Measurements from ENCODE around the gene MCC. TPM values are rescaled to one million over a fixed set of nuclear protein-coding genes. Genes with fewer than 3 reads are reported as not detected.

The MCC gene
- total RNA-seq, 1 experiment from 2014 or later = 23.5 TPM

DNA sequence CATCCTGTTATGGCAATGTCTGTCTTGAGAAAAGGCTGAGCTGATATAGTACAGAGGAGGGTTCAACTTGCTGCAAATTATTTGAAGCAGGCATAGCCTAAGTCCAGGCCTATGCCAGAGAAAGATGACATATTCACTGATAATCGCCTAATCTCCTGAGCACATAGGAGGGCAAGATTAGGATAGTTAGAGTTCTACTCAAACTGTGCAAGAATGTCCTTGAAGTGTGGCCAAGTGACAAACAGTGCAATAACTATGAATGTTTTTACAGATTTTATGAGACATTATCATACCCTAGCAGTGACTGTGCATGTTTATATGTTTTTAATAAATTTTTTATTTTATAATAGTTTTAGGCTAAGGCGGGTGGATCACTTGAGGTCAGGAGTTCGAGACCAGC, 149.6 kb downstream of the MCC start:
- no peaks in the 10 kb centered on the region for H3K36me3 Mint-ChIP-seq
- no peaks in the 10 kb centered on the region for H3K27me3 Mint-ChIP-seq (ENCODE audit: low read depth)
- H3K4me3 Mint-ChIP-seq = no peak overlapping the region
- no peak for ATAC-seq
- POLR2A ChIA-PET = no interaction called here
- TF ChIP-seq GTF2I (CRISPR knock-in tag; conservative IDR thresholded peaks at IDR 0.05) (no peak), ZNF232 (CRISPR knock-in tag; IDR thresholded peaks at IDR 0.05) (no peak), TP53 (CRISPR knock-in tag; IDR thresholded peaks at IDR 0.05) (no peak), ZNF416 (CRISPR knock-in tag; IDR thresholded peaks at IDR 0.05) (no peak), JAZF1 (CRISPR knock-in tag; IDR thresholded peaks at IDR 0.05) (no peak), NR2C2 (CRISPR knock-in tag; IDR thresholded peaks at IDR 0.05) (no peak), PRRX2 (CRISPR knock-in tag; IDR thresholded peaks at IDR 0.05) (no peak), ZNF671 (CRISPR knock-in tag; IDR thresholded peaks at IDR 0.05) (no peak)
- TF ChIP-seq, protein P1, sequence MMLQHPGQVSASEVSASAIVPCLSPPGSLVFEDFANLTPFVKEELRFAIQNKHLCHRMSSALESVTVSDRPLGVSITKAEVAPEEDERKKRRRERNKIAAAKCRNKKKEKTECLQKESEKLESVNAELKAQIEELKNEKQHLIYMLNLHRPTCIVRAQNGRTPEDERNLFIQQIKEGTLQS (CRISPR knock-in tag; conservative IDR thresholded peaks at IDR 0.05) = no peak
- TF ChIP-seq, protein P2, sequence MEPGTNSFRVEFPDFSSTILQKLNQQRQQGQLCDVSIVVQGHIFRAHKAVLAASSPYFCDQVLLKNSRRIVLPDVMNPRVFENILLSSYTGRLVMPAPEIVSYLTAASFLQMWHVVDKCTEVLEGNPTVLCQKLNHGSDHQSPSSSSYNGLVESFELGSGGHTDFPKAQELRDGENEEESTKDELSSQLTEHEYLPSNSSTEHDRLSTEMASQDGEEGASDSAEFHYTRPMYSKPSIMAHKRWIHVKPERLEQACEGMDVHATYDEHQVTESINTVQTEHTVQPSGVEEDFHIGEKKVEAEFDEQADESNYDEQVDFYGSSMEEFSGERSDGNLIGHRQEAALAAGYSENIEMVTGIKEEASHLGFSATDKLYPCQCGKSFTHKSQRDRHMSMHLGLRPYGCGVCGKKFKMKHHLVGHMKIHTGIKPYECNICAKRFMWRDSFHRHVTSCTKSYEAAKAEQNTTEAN (CRISPR knock-in tag; IDR thresholded peaks at IDR 0.05) = no peak
- TF ChIP-seq, protein P3, sequence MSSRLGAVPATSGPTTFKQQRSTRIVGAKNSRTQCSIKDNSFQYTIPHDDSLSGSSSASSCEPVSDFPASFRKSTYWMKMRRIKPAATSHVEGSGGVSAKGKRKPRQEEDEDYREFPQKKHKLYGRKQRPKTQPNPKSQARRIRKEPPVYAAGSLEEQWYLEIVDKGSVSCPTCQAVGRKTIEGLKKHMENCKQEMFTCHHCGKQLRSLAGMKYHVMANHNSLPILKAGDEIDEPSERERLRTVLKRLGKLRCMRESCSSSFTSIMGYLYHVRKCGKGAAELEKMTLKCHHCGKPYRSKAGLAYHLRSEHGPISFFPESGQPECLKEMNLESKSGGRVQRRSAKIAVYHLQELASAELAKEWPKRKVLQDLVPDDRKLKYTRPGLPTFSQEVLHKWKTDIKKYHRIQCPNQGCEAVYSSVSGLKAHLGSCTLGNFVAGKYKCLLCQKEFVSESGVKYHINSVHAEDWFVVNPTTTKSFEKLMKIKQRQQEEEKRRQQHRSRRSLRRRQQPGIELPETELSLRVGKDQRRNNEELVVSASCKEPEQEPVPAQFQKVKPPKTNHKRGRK (CRISPR knock-in tag; IDR thresholded peaks at IDR 0.05; ENCODE audit: borderline replicate concordance) = no peak
- TF ChIP-seq, protein P4, sequence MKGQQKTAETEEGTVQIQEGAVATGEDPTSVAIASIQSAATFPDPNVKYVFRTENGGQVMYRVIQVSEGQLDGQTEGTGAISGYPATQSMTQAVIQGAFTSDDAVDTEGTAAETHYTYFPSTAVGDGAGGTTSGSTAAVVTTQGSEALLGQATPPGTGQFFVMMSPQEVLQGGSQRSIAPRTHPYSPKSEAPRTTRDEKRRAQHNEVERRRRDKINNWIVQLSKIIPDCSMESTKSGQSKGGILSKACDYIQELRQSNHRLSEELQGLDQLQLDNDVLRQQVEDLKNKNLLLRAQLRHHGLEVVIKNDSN (CRISPR knock-in tag; IDR thresholded peaks at IDR 0.05) = no peak
- TF ChIP-seq, protein P5, sequence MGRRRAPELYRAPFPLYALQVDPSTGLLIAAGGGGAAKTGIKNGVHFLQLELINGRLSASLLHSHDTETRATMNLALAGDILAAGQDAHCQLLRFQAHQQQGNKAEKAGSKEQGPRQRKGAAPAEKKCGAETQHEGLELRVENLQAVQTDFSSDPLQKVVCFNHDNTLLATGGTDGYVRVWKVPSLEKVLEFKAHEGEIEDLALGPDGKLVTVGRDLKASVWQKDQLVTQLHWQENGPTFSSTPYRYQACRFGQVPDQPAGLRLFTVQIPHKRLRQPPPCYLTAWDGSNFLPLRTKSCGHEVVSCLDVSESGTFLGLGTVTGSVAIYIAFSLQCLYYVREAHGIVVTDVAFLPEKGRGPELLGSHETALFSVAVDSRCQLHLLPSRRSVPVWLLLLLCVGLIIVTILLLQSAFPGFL (CRISPR knock-in tag; IDR thresholded peaks at IDR 0.05; ENCODE audit: borderline replicate concordance) = no peak
- TF ChIP-seq, protein P6, sequence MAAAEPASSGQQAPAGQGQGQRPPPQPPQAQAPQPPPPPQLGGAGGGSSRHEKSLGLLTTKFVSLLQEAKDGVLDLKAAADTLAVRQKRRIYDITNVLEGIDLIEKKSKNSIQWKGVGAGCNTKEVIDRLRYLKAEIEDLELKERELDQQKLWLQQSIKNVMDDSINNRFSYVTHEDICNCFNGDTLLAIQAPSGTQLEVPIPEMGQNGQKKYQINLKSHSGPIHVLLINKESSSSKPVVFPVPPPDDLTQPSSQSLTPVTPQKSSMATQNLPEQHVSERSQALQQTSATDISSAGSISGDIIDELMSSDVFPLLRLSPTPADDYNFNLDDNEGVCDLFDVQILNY (CRISPR knock-in tag; IDR thresholded peaks at IDR 0.05) = no peak
- CTCF ChIA-PET = no interaction called here
- DNase-seq (ENCODE audit: low spot score) = no peak
- H3K4me1 Mint-ChIP-seq = no peaks in the 10 kb centered on the region
- no peak overlapping the region for H3K27ac Mint-ChIP-seq
- H3K9me3 Mint-ChIP-seq = no peaks in the 10 kb centered on the region

DNA sequence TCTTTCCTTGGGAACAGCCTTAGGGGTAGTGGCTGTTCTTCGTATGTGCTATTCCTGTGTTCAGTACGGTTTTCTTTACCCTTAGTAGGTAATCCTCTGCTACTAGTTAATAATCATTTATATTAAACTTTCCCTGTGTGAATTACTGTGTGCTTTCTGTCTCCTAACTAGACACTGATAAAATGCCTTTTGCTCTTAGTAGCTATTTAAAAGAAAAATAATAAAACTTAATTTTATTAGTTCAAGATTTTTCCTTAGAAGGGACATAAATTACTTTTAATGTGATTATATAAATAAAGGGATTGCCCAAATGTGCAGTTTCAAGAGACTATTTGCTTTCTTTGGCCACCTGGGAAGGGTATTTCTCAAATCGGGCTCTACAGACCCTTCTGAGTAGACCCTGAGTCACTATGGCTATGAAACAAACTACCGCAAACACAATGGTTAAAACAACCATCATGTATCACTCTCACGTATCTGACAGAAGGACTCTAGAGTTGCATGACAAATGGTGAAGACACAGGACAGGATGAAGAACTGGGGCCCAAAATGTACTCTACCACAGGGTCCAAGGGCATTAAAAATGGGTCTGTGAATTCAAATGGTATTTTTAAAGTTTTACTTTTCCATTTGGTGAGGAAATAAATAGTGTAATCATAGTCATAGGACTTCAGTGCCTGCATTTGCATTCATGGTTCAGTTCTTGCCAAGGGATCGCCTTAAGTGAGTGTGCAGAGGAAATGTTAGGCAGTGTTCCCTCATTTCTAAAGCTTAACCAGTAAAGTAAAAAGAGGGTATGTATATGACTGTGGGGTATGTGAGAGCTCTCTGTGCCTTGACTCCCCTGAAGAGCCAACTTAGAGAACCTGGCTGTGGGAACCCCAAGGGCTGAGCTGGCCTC, 150.5 kb downstream of the MCC start:
- Mint-ChIP-seq H3K4me1 (0 out of 2 replicates have a peak, but pooled peaks cover 2% of the 10 kb centered on the region), H3K36me3 (no peaks in the 10 kb centered on the region), H3K27me3 (ENCODE audit: low read depth) (no peaks in the 10 kb centered on the region), H3K9me3 (no peaks in the 10 kb centered on the region), H3K27ac (no peak overlapping the region), H3K4me3 (no peak overlapping the region)
- TF ChIP-seq, protein P7, sequence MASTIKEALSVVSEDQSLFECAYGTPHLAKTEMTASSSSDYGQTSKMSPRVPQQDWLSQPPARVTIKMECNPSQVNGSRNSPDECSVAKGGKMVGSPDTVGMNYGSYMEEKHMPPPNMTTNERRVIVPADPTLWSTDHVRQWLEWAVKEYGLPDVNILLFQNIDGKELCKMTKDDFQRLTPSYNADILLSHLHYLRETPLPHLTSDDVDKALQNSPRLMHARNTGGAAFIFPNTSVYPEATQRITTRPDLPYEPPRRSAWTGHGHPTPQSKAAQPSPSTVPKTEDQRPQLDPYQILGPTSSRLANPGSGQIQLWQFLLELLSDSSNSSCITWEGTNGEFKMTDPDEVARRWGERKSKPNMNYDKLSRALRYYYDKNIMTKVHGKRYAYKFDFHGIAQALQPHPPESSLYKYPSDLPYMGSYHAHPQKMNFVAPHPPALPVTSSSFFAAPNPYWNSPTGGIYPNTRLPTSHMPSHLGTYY (CRISPR knock-in tag; IDR thresholded peaks at IDR 0.05) = no peak
- no peak for TF ChIP-seq ATF1 (CRISPR knock-in tag; IDR thresholded peaks at IDR 0.05)
- TF ChIP-seq, protein P1 (CRISPR knock-in tag; conservative IDR thresholded peaks at IDR 0.05) = no peak
- TF ChIP-seq RORB (CRISPR knock-in tag; IDR thresholded peaks at IDR 0.05) = no peak
- no peak for DNase-seq (ENCODE audit: low spot score)
- POLR2A ChIA-PET = no interaction called here
- ATAC-seq = no peak
- CTCF ChIA-PET = interaction anchor here (0.6 to 1.8 kb wide), 16 partner anchors 17 to 342 kb away, joined by 3 to 17 read pairs (median 4); partner anchors contain the start of gene YTHDC2
